HG03103 (cell line): Measurements from ENCODE around the gene PAX2.

Experiments
- ATAC-seq: cut with Tn5 transposase; IDR thresholded peaks from one replicate; pipeline ENCODE4 v1.9.1; 2021; ENCODE audit warnings: low read depth; ENCODE audit not compliant: unreplicated experiment

The PAX2 gene

GRCh38 chr10:100749309-100750217, 4.2 kb downstream of the PAX2 start:
- ATAC-seq, result no peak

GRCh38 chr10:100750291-100751210, 5.2 kb downstream of the PAX2 start:
- ATAC-seq, result no peak

GRCh38 chr10:100751211-100751933, 6.0 kb downstream of the PAX2 start:
- ATAC-seq, result no peak

- ATAC-seq, result no peak
These were observed 10.4 kb downstream of the PAX2 start for GRCh38 chr10:100755821-100756220.

GRCh38 chr10:100759331-100759730, 13.9 kb downstream of the PAX2 start:
- no peak for ATAC-seq

- no peak for ATAC-seq
These were observed 15.3 kb downstream of the PAX2 start for GRCh38 chr10:100760726-100761125.

- ATAC-seq, result no peak
These were observed 15.8 kb downstream of the PAX2 start for GRCh38 chr10:100761191-100761590.

- no peak for ATAC-seq
These were observed 17.8 kb downstream of the PAX2 start for GRCh38 chr10:100763043-100763747.

- ATAC-seq, result no peak
These were observed 21.5 kb downstream of the PAX2 start for GRCh38 chr10:100766693-100767421.

GRCh38 chr10:100767422-100767775, 22.0 kb downstream of the PAX2 start:
- no peak for ATAC-seq

- ATAC-seq, result no peak
These were observed 24.1 kb downstream of the PAX2 start for GRCh38 chr10:100769481-100769880.

GRCh38 chr10:100773646-100774045, 28.3 kb downstream of the PAX2 start:
- ATAC-seq, result no peak

GRCh38 chr10:100774223-100774622, 28.8 kb downstream of the PAX2 start:
- ATAC-seq, result no peak

GRCh38 chr10:100774876-100775275, 29.5 kb downstream of the PAX2 start:
- ATAC-seq, result no peak

GRCh38 chr10:100775386-100775785, 30.0 kb downstream of the PAX2 start:
- no peak for ATAC-seq

GRCh38 chr10:100775871-100776270, 30.5 kb downstream of the PAX2 start:
- no peak for ATAC-seq

- ATAC-seq, result no peak
These were observed 31.3 kb downstream of the PAX2 start for GRCh38 chr10:100776671-100777070.

- ATAC-seq, result no peak
These were observed 33.9 kb downstream of the PAX2 start for GRCh38 chr10:100779329-100779728.

GRCh38 chr10:100780324-100780723, 34.9 kb downstream of the PAX2 start:
- no peak for ATAC-seq
